Progenitor cell of endocrine pancreas (in vitro differentiated cells): ENCODE measurements around the gene PLIN3. TPM values are rescaled to one million over a fixed set of nuclear protein-coding genes. Genes with fewer than 3 reads are reported as not detected.

ENCODE experiments used
- DNase-seq: peaks from one replicate; pipeline ENCODE4 v3.0.0; 2021; ENCODE audit warnings: low spot score; ENCODE audit not compliant: unreplicated experiment
- H3K27ac Mint-ChIP-seq: 2 replicates; pipeline ENCODE4 v1.8.0; 2021; ENCODE audit warnings: mild to moderate bottlenecking, moderate library complexity, mixed read lengths
- H3K27me3 Mint-ChIP-seq: 2 replicates; pipeline ENCODE4 v1.8.0; 2021; ENCODE audit warnings: mixed read lengths
- H3K36me3 Mint-ChIP-seq: 2 replicates; pipeline ENCODE4 v1.8.0; 2022; ENCODE audit warnings: mixed read lengths; ENCODE audit not compliant: insufficient read depth
- H3K4me1 Mint-ChIP-seq: 2 replicates; pipeline ENCODE4 v1.8.0; 2021; ENCODE audit warnings: low read depth, mixed read lengths
- H3K4me3 Mint-ChIP-seq: 2 replicates; pipeline ENCODE4 v1.8.0; 2021; ENCODE audit warnings: low read depth, mild to moderate bottlenecking, moderate library complexity, mixed read lengths
- H3K9me3 Mint-ChIP-seq: 2 replicates; pipeline ENCODE4 v1.8.0; 2021; ENCODE audit warnings: low read depth, mixed read lengths
- long read RNA-seq: library from polyadenylated mRNA; unstranded; transcript quantifications from one replicate; pipeline ENCODE4 v2.0.0, GENCODE V29; 2020
- total RNA-seq: library from RNA; stranded (reverse); gene quantifications from 2 replicates; pipeline ENCODE4 v1.2.1, GENCODE V29; 2021
- TF ChIP-seq, protein P1 (sequence below): fragments of 200-600 bp; sonication (generic); IDR thresholded peaks from one replicate; pipeline ENCODE4 v1.5.0; 2021; ENCODE audit warnings: antibody characterized with exemption, mild to moderate bottlenecking; ENCODE audit not compliant: unreplicated experiment

Gene PLIN3, protein sequence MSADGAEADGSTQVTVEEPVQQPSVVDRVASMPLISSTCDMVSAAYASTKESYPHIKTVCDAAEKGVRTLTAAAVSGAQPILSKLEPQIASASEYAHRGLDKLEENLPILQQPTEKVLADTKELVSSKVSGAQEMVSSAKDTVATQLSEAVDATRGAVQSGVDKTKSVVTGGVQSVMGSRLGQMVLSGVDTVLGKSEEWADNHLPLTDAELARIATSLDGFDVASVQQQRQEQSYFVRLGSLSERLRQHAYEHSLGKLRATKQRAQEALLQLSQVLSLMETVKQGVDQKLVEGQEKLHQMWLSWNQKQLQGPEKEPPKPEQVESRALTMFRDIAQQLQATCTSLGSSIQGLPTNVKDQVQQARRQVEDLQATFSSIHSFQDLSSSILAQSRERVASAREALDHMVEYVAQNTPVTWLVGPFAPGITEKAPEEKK
- 40.0 and 43.6 TPM in 2 replicates for total RNA-seq
- long read RNA-seq, transcript PLIN3-201 (8 exons, 2,333 nt) = major isoform, 159 of 178 reads
- long read RNA-seq, partial matches to known transcripts = 9 of 178 reads
- long read RNA-seq, other reads (novel, unspliced or antisense) = 6 of 178 reads

DNA sequence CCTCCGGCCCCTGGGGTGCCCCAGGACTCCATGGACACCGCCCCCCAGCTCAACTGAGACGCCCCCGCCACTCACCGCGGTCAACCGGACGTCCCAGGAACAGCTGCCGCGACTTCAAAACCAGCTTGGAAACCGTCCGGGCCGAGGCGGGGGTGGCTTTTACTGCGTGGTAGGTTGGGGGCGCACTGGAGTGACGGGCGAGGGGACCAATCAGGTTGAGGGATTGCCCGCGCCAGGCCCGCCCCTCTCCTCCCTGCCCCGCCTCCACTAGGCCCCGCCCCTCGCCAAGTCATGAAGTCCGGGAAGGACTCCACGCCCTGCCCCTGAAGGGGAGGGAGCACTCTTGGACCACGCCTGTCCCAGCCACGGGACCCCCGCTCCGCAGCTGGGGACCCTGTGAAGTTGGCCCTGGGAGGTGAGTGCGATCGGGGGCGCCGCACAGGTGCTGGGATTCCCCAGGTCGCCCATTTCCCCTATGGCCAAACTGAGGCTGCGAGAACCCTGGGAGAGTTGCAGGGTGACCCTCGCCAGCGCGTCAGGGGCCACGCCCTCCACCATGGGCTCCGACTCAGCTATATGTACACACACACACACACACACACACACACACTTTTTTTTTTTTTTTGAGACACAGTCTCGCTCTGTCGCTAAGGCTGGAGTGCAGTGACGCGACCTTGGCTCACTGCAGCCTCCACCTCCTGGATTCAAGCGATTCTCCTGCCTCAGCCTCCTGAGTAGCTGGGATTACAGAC, at the start of gene PLIN3:
Gene PLIN3 (minus strand): TSS at position 134 of the 752 bp plus-strand sequence. CDS start 6,273 bp downstream, outside the sequence.
- peak within 1 kb of the TSS; percentile 79 for H3K27ac Mint-ChIP-seq
- TF ChIP-seq, protein P1, sequence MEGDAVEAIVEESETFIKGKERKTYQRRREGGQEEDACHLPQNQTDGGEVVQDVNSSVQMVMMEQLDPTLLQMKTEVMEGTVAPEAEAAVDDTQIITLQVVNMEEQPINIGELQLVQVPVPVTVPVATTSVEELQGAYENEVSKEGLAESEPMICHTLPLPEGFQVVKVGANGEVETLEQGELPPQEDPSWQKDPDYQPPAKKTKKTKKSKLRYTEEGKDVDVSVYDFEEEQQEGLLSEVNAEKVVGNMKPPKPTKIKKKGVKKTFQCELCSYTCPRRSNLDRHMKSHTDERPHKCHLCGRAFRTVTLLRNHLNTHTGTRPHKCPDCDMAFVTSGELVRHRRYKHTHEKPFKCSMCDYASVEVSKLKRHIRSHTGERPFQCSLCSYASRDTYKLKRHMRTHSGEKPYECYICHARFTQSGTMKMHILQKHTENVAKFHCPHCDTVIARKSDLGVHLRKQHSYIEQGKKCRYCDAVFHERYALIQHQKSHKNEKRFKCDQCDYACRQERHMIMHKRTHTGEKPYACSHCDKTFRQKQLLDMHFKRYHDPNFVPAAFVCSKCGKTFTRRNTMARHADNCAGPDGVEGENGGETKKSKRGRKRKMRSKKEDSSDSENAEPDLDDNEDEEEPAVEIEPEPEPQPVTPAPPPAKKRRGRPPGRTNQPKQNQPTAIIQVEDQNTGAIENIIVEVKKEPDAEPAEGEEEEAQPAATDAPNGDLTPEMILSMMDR = no peak
- no peaks in the 10 kb centered on the region for H3K9me3 Mint-ChIP-seq
- H3K27me3 Mint-ChIP-seq = no peaks in the 10 kb centered on the region
- peaks cover 5% of the 10 kb centered on the region for H3K4me1 Mint-ChIP-seq
- peaks cover 4% of the 10 kb centered on the region for H3K36me3 Mint-ChIP-seq
- peak within 1 kb of the TSS; percentile 83 for H3K4me3 Mint-ChIP-seq
- DNase-seq = peak; percentile 93

DNA sequence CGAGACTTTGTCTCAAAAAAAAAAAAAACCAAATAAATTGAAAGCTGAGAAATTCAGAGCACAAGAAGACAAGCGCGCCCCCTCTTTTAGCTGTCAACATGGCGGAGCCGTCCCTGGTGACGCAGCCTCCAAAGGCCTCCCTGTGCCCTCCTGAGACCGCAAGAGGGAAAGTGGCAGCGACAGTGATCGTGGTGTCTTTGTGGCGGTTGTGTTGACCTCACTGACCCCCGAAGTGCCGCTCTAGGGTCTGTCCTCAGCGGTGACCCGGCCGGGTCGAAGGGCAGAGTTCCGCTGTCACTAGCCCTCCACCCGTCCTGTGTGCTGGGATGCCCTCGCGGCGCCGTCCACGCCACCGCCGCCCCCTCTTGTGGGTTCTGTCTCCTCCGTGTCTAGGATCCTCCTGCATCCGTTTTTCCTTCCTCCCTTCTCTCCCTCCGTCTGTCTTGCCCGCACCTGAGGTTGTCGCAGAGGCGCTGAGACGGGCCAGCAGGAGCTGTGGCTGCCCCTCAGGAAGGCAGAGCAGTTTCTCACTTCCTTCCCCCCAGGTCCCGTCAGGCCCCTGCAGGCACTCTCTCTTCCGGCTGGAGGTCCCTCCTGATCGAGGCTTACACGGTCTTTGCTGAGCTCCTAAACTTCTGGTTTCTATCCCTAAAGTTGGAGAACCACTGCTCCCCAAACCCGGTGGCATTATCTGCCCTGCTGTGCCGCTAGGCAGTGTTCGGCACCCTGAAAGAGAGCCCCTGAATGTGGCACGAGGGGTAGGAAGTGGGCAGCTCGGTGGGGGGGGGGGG, 49.0 kb upstream of the PLIN3 start:
- Mint-ChIP-seq H3K4me3 (no peak overlapping the region), H3K27me3 (no peaks in the 10 kb centered on the region), H3K4me1 (peaks cover 9% of the 10 kb centered on the region), H3K27ac (peak overlapping the region; percentile 72), H3K9me3 (no peaks in the 10 kb centered on the region), H3K36me3 (peaks cover 11% of the 10 kb centered on the region)
- TF ChIP-seq, protein P1 = no peak
- no peak for DNase-seq

DNA sequence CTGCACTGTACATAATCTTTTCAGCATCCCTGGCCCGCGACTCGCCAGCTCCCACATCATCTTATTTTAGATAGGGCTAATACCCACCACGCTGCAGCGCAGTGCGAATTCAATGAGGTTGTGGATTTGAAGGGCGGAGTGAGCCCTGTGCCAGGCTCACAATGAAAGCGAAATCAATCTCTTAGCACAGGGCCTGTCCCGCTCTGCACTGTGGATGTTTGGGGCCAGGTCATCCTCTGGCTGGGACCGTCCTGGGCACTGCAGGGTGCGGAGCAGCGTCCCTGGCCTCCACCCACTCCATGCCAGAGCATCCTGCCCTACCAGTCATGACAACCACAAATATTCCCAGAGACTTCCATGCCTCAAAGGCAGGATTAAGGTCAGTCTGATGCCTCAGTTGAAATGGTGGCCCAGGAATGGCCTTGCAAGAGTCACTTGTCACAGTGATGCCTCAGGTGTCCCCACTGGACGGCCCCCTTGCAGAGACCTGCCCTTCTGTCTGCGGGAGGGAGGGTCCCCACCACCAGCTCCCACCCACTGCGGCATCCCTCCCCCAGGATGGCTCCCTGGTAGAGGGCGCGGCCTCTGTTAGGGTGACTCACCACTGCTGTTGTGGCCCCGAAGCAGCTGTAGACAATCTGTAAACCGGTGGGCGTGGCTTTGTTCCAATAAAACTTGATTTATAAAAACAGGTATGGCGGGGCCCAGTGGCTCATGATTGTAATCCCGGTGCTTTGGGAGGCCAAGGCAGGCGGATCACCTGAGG, 47.5 kb upstream of the PLIN3 start:
- no peak for DNase-seq
- Mint-ChIP-seq H3K27me3 (no peaks in the 10 kb centered on the region), H3K27ac (no peak overlapping the region), H3K9me3 (no peaks in the 10 kb centered on the region), H3K4me1 (peaks cover 12% of the 10 kb centered on the region), H3K36me3 (peaks cover 7% of the 10 kb centered on the region), H3K4me3 (no peak overlapping the region)
- TF ChIP-seq, protein P1 = no peak

DNA sequence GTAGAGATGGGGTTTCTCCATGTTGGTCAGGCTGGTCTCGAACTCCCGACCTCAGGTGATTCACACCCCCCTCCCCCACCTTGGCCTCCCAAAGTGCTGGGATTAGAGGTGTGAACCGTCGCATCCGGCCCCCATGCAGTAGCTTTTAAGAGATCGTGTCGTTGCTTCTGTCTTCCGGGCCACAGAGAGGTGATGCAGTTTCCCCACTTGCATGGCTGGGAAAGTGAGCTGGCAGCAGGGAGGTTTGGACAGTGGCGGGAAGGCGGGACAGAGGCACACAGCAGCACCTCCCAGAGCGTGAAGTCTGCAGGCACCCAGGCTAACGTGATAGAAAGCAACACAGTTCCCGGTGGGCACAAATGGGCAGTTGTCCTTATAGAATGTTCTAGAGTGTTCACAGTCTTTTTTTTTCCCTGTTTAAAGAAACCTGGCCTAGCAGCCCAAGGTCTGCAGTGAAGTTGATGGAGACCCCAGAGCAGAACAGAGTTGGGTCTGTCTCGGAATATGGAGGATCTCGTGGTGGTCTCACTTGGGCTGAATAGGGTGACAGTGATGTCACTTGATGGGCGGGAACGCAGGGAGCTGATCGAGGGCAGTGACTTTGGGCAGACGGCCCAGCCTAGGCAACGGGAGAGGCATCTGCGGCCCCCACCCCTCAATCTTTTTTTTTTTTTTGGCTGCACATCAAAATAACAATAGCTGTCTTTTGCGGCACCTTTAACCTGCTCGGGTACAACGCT, 46.7 kb upstream of the PLIN3 start:
- Mint-ChIP-seq H3K27me3 (no peaks in the 10 kb centered on the region), H3K4me1 (peaks cover 12% of the 10 kb centered on the region), H3K36me3 (peaks cover 5% of the 10 kb centered on the region), H3K27ac (peak overlapping the region; percentile 19), H3K4me3 (no peak overlapping the region), H3K9me3 (no peaks in the 10 kb centered on the region)
- DNase-seq = no peak
- TF ChIP-seq, protein P1 = no peak
